Kidney glomerular epithelial cell (primary cell): ENCODE data around the gene INCENP.
"Not testable (repeated sequence)": the region's sequence is repeated elsewhere in the genome, so short reads cannot be mapped to it uniquely, and the experiment has no call there.

Experiments used
- DNase-seq: peaks from one replicate; lab custom pipeline; 2025; lab: John Stamatoyannopoulos, UW

INCENP gene

DNA sequence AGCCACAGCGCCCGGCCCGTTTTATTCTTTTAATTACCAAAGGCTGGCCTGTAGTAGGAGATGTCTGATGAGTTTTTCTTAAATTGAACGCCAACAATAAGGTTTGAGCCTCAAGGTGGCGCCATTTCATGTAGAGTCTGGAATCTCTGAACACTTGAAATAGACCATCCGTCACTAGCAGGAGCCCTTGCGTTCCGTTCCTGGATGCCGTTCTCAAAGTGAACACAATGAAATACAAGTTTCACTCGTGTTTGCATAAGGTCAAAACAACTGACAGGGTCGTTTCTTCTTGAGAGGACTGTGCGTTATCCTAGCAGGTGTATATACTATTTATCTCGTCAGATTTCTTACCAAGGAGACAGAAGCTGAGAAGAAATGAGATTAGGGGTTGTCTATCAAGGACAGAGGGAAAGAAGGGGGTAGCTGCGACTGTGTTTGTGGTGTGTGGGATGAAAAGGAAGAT is 47.5 kb downstream of the INCENP start:
- DNase-seq: peak; percentile 79

DNA sequence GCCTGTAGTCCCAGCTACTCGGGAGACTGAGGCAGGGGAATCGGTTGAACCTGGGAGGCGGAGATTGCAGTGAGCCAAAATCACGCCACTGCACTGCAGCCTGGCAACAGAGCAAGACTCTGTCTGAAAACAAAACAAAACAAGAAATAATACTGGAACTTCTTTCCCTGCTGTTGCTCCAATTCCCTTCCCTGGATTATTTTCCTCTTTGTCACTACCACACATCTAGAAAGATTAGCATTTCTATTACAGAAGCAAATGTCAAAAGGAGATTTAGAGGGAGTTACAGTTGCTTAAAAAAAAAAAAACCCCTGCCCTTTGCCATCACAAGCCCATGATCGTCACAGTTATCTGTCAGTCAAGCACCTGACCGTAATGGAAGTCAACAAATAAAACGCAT is 48.5 kb downstream of the INCENP start:
- no peak for DNase-seq

DNA sequence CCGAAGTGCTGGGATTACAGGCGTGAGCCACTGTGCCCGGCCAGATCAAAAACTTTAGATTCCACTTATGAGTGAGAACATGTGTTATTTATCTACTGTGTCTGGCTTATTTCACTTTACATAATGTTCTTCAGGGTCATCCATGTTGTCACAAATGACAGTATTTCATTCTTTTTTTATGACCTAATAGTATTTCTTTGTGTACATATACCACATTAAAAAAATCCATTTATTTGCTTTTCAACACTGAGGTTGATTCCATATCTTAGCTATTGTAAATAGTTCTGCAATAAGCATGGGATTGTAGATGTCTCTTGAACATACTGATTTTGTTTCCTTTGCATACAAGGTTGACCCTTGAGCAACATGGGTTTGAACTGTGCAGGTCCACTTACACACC is 53.0 kb downstream of the INCENP start:
- no peak for DNase-seq

DNA sequence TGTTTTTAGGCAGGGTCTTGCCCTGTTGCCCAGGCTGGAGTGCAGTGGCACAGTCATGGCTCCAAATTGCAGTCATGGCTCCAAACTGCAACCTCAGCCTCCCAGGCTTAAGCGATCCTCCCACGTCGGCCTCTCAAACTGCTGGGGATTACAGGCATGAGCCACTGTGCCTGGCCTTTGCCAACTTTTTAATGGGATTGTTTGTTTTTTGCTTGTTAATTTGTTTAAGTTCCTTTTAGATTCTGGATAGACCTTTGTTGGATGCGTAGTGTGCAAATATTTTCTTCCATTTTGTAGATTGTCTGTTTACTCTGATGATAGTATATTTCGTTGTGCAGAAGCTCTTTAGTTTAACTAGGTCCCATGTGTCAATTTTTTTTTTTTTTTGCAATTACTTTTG is 56.2 kb downstream of the INCENP start:
- DNase-seq: no peak

DNA sequence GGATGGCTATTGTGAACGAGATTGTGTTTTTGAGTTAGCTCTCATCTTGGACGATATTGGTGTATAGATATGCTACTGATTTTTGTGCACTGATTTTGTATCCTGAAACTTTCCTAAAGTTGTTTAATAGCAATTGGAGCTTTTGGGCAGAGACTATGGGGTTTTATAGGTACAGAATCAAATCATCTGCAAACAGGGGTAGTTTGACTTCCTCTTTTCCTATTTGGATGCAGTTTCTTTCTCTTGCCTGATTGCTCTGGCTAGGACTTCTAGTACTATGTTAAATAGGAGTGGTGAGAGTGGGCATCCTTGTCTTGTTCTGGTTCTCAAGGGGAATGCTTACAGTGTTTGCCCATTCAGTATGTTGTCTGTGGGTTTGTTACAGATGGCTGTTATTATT is 57.3 kb downstream of the INCENP start:
- no peak for DNase-seq

DNA sequence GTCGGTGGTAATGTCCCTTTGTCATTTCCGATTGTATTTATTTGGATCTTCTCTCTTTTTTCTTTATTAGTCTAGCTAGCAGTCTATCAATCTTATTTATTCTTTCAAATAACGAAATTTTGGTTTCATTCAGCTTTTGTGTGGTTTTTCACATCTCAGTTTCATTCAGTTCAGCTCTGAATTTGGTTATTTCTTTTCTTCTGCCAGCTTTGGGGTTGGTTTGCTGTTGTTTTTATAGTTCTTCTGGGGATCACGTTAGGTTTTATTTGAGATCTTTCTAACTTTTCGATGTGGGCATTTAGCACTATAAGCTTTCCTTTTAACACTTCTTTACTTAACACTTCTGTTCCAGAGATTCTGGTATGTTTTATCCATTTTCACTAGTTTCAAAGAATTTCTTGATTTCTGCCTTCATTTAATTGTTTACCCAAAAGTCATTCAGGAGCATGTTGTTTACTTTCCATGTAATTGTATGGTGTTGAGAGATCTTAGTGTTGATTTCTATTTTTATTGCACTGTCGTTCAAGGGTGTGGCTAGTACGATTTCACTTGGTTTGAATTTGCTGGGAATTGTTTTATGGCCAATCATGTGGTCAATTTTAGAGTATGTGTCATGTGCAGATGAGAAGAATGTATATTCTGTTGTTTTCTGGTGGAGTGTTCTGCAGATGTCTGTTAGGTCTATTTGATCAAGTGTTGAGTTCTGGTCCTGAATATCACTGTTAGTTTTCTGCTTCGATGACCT is 58.5 kb downstream of the INCENP start:
- no peak for DNase-seq

DNA sequence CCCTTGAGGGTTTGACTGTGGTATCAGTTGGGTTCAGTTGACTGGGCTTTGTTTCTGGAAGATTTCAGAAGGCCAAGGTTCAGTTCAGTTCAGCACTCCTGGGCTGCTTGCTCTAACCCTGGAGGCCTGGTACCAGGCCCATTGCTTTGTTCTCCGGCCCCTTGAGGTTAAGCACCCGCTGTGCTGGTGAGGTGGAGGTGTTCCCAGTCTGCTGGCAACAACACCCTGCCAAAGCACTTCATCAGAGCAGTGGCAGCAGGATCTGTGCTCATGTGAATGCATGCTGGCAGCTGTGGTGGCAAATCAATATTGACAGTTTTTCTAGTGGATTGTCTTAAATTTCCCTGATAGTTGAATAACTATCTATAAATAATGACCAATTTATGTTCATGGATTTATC is 62.4 kb downstream of the INCENP start:
- no peak for DNase-seq

DNA sequence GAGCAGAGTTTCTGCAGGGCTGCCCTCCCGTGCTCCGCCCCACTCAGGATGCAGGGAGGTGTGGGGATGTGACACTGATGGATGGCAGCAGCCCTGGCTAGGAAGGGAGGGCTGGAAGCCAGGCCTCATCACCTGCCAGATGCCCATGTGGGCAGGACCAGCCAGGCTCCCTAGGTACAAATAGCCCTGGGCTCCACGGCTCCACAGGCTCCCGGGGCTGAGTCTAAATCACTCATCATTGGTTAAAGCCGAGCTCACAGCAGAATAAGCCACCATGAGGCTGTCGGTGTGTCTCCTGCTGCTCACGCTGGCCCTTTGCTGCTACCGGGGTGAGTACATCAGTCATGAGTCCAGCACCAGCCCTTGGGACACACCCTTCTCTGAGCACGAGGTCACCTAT is 66.2 kb downstream of the INCENP start, which contains the start of gene SCGB1D1:
SCGB1D1 (plus strand) TSS at position 206 of the 400 bp plus-strand sequence; CDS start at position 275, 69 bp downstream.
- no peak for DNase-seq

DNA sequence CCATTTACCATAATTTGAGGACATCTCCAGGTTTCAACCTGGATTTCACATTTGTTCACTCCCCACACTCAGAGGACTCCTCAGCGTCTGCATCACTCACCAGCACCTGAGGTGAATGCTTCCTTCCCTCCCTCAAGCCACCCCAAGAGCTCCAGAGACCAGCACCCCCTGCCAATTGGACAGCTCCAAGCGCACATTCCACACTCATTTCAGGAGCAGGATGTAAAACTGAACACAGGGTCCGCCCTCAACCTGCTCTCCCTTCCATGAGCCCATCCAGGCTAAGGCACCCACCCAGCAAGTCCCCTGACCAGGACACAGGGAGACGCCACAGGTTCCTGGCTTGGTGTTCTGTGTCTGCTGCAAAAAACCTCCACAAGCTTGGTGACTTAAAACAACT is 70.1 kb downstream of the INCENP start:
- no peak for DNase-seq

DNA sequence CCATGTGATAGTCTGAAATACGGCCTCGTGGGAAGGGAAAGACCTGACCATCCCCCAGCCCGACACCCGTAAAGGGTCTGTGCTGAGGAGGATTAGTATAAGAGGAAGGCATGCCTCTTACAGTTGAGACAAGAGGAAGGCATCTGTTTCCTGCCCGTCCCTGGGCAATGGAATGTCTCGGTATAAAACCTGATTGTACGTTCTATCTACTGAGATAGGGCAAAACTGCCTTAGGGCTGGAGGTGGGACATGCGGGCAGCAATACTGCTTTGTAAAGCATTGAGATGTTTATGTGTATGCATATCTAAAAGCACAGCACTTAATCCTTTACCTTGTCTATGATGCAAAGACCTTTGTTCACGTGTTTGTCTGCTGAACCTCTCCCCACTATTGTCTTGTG is 71.2 kb downstream of the INCENP start:
- DNase-seq: not testable (repeated sequence)

DNA sequence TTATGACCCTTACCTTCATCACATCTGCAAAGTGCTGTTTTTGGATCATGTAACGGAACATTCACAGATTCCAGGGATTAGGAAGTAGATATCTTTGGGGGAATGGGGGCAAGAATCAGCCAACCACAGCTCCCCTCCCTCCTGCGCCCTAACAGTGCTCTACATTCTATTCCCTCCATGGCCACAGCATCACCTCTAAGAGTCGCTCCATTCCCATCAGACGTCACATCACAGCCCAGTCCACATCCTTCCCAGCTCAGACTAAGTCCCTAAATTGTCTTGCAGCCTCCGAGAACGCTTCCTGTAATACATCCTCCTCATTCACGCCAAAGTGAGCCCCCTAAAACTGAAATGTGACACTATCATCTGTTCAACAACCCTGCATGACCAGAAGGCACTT is 72.1 kb downstream of the INCENP start:
- no peak for DNase-seq

DNA sequence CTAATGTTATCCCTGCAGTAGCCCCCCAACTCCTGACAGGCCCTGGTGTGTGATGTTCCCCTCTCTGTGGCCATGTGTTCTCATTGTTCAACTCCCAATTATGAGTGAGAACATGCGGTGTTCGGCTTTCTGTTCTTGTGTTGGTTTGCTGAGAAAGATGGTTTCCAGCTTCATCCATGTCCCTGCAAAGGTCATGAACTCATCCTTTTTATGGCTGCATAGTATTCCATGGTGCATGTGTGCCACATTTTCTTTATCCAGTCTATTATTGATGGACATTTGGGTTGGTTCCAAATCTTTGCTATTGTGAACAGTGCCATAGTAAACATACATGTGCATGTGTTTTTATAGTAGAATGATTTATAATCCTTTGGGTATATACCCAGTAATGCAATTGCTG is 73.6 kb downstream of the INCENP start:
- DNase-seq: not testable (repeated sequence)

DNA sequence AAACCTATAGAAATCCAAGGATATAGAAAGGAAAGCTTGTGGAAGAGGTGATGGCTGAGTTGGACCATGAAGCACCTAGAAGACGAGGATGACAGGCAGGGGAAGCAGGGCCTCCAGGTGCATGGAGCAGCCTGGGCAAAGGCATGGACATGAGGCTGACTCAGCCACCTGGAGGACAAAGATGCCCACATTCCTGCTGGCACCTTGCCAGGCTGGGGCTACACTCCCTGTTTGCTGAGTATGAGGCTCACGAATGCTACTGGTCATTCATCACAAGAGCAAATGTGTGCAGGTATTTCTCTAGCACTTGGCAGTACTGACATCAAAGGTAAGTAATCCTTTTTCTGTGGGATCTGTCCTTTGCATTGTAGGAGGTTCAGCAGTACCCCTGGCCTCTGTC is 77.6 kb downstream of the INCENP start:
- DNase-seq: no peak
